Measurements from ENCODE around the gene SELL. TPM values are rescaled to one million over a fixed set of nuclear protein-coding genes. Genes with fewer than 3 reads are reported as not detected.

SELL gene
- total and polyA plus RNA-seq, 2 of the 4 experiments (the other 2 are of a cell fraction): not detected

DNA sequence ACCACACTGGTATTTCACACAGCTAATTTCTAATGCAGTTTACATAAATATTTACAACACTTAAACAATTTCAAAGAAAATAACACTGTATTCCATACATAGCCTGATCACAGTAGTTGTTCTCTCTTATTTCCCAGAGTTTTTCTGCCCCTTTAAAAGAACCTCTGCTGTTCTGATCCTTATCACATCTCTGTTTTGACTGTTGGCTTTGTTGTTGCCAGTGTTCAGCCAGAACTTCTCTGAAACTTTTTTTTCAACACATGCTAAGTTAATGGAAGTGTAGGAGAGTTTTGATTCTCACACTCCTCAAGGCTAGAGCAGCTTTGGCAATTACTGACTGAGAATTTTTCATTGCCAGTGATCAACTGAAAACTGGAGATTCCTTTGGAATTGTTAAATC lies 11.4 kb upstream of the SELL start:
- no peak overlapping the region for H2AK9ac ChIP-seq (replicated peaks; ENCODE audit: low read depth, low read length, poor library complexity)
- H2AFZ ChIP-seq (replicated peaks; ENCODE audit: low read length, poor library complexity): no peak overlapping the region
- no peak overlapping the region for H3K18ac ChIP-seq (ENCODE audit: low read depth, low read length)
- H4K8ac ChIP-seq (ENCODE audit: low read depth in 2 of 2, low read length in 2 of 2): no peak overlapping the region
- no peak overlapping the region for H2BK15ac ChIP-seq (ENCODE audit: low read depth, low read length)
- no peak overlapping the region for H3K56ac ChIP-seq (ENCODE audit: extremely low read depth, insufficient read depth, low read length)
- ChIA-PET POLR2A (ENCODE audit: unreplicated experiment) (no interaction called here), CTCF (no interaction called here)
- intact Hi-C loops (cut with micrococcal nuclease) (no loop called here), dilution Hi-C loops (cut with HindIII; ENCODE audit: low sequenced_read_pairs, unreplicated experiment) (no loop called here), in situ Hi-C loops (cut with MboI; ENCODE audit: low sequenced_read_pairs) (no loop called here)
- H3K4ac ChIP-seq (ENCODE audit: low read depth, low read length): no peak overlapping the region
- no peak overlapping the region for H3K23ac ChIP-seq (ENCODE audit: low read depth, low read length)
- H3K4me3 ChIP-seq (ENCODE audit: insufficient read depth, low read depth, low read length): no peak overlapping the region
- H4K91ac ChIP-seq (ENCODE audit: insufficient read depth, low read depth, low read length): no peak overlapping the region
- no peak overlapping the region for H2BK20ac ChIP-seq (ENCODE audit: low read depth, low read length)
- no TSS peak for BruUV-seq (replicated peaks)
- no peak overlapping the region for H2AK5ac ChIP-seq (ENCODE audit: low read depth, low read length)
- no peak overlapping the region for H3K9ac ChIP-seq (ENCODE audit: low read depth, low read length)
- H3K4me1 ChIP-seq (ENCODE audit: control insufficient read depth, insufficient read depth, low read length): no peaks in the 10 kb centered on the region
- H4K20me1 ChIP-seq (ENCODE audit: insufficient read depth, low read length): no peaks in the 10 kb centered on the region
- H3K14ac ChIP-seq (replicated peaks; ENCODE audit: low read depth, low read length): no peak overlapping the region
- H3K27me3 ChIP-seq (ENCODE audit: control insufficient read depth, insufficient read depth, low read length): no peaks in the 10 kb centered on the region
- H2BK5ac ChIP-seq (ENCODE audit: low read depth, low read length, poor library complexity, severe bottlenecking): no peak overlapping the region
- H3K9me1 ChIP-seq (ENCODE audit: insufficient read depth, low read length): no peaks in the 10 kb centered on the region
- H2BK120ac ChIP-seq (ENCODE audit: low read depth, low read length): no peak overlapping the region
- H3K79me1 ChIP-seq (ENCODE audit: low read depth in 1 of 2, low read length in 2 of 2): no peaks in the 10 kb centered on the region
- no peaks in the 10 kb centered on the region for H3K36me3 ChIP-seq (ENCODE audit: control insufficient read depth, insufficient read depth, low read length)
- no peak overlapping the region for H3K4me2 ChIP-seq (ENCODE audit: low read depth, low read length)
- TF ChIP-seq MAZ (IDR thresholded peaks at IDR 0.05; ENCODE audit: borderline replicate concordance, low read depth, low read length) (no peak), CHD1 (IDR thresholded peaks at IDR 0.05; ENCODE audit: low read depth, low read length) (no peak), NFE2L2 (IDR thresholded peaks at IDR 0.05; ENCODE audit: low read depth, low read length) (no peak), MAFK (IDR thresholded peaks at IDR 0.05; ENCODE audit: low read depth, low read length) (no peak), SMC3 (IDR thresholded peaks at IDR 0.05; ENCODE audit: low read depth, low read length) (no peak), BHLHE40 (IDR thresholded peaks at IDR 0.05; ENCODE audit: low read depth, low read length) (no peak), CEBPB (IDR thresholded peaks at IDR 0.05; ENCODE audit: low read depth, low read length) (no peak), RAD21 (IDR thresholded peaks at IDR 0.05; ENCODE audit: low read length) (no peak), FOS (IDR thresholded peaks at IDR 0.05; ENCODE audit: low read depth, low read length) (no peak), POLR2A (IDR thresholded peaks at IDR 0.05; ENCODE audit: low read depth, low read length) (no peak), RFX5 (IDR thresholded peaks at IDR 0.05; ENCODE audit: low read depth, low read length) (no peak)
- TF ChIP-seq, protein P1, sequence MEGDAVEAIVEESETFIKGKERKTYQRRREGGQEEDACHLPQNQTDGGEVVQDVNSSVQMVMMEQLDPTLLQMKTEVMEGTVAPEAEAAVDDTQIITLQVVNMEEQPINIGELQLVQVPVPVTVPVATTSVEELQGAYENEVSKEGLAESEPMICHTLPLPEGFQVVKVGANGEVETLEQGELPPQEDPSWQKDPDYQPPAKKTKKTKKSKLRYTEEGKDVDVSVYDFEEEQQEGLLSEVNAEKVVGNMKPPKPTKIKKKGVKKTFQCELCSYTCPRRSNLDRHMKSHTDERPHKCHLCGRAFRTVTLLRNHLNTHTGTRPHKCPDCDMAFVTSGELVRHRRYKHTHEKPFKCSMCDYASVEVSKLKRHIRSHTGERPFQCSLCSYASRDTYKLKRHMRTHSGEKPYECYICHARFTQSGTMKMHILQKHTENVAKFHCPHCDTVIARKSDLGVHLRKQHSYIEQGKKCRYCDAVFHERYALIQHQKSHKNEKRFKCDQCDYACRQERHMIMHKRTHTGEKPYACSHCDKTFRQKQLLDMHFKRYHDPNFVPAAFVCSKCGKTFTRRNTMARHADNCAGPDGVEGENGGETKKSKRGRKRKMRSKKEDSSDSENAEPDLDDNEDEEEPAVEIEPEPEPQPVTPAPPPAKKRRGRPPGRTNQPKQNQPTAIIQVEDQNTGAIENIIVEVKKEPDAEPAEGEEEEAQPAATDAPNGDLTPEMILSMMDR (conservative IDR thresholded peaks at IDR 0.05; ENCODE audit: low read depth, low read length): no peak
- TF ChIP-seq, protein P2, sequence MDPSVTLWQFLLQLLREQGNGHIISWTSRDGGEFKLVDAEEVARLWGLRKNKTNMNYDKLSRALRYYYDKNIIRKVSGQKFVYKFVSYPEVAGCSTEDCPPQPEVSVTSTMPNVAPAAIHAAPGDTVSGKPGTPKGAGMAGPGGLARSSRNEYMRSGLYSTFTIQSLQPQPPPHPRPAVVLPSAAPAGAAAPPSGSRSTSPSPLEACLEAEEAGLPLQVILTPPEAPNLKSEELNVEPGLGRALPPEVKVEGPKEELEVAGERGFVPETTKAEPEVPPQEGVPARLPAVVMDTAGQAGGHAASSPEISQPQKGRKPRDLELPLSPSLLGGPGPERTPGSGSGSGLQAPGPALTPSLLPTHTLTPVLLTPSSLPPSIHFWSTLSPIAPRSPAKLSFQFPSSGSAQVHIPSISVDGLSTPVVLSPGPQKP (IDR thresholded peaks at IDR 0.05; ENCODE audit: borderline replicate concordance, low read depth, low read length): no peak
- TF ChIP-seq, protein P3, sequence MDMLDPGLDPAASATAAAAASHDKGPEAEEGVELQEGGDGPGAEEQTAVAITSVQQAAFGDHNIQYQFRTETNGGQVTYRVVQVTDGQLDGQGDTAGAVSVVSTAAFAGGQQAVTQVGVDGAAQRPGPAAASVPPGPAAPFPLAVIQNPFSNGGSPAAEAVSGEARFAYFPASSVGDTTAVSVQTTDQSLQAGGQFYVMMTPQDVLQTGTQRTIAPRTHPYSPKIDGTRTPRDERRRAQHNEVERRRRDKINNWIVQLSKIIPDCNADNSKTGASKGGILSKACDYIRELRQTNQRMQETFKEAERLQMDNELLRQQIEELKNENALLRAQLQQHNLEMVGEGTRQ (IDR thresholded peaks at IDR 0.05; ENCODE audit: low read depth, low read length): no peak
- H3K27ac ChIP-seq (ENCODE audit: insufficient read depth, low read length): no peak overlapping the region
- DNase-seq: no peak
- H3K9me3 ChIP-seq (ENCODE audit: control insufficient read depth, insufficient read depth, low read length): no peaks in the 10 kb centered on the region
- no peak overlapping the region for H4K5ac ChIP-seq (ENCODE audit: low read depth, low read length)
- no peak for ATAC-seq (ENCODE audit: low read depth)

Data from IMR-90 (cell line).